HG02571 (cell line): Measurements from ENCODE around the gene TNFRSF14.
"Not testable (repeated sequence)": the region's sequence is repeated elsewhere in the genome, so short reads cannot be mapped to it uniquely, and the experiment has no call there.

ENCODE experiments used
- ATAC-seq: cut with Tn5 transposase; IDR thresholded peaks from one replicate; pipeline ENCODE4 v1.9.1; 2021; ENCODE audit warnings: mild to moderate bottlenecking, moderate library complexity; ENCODE audit not compliant: unreplicated experiment

TNFRSF14 gene

DNA sequence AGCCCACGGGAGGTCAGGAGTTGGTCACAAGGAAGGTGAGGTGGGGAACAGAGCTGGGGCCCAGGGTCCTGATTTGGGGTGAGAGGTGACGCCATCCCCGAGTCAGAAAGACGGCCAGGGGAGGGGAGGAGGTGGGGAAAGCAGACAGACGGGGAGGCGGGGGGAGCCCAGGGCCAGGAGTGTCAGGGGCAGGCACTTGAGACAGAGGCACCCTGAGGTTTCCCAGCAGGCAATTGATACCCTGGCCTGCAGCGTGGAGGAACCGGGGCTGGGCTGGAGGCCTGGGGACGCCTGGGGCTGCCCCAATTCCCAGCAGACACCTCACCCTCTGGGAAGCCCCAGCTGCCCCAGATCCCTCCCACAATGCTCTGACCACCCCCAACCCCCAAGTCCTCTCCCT lies 3.1 kb upstream of the TNFRSF14 start:
- ATAC-seq, result not testable (repeated sequence)

DNA sequence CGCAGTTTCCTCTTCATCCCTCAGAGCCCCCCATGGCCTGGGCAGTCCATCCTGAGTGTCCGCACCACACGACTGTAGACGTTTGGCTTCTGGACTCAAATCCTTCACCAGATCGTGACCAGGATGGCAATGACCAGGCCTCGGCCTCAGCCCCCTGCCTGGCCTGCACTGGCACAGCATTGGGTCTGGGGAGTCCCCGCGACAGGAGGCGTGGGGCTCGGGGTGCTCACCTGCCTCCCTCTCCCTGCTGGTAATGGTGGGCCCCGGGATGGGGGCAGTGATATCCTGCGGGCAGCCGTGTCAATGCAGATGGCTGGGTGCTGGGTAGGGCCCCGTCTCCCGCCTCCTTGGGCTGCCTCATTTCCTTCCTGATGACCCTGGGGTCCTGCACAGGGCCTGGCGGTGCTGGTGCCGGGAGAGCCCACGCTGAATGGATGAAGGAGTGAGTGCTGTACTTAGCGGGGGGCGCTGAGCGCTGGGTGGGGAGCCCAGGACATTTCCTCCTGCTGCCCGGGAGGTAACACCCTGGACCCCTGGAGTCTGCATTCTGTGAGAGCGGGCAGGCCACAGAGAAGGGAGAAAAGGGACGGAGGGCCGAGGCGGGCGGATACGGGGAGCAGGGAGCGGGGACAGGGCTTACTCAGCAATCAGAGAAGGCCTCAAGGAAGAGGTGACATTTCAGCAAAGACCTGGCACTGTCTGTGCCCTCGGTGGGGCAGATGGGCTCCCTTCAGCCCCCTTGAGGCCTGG lies 2.1 kb upstream of the TNFRSF14 start:
- no peak for ATAC-seq

DNA sequence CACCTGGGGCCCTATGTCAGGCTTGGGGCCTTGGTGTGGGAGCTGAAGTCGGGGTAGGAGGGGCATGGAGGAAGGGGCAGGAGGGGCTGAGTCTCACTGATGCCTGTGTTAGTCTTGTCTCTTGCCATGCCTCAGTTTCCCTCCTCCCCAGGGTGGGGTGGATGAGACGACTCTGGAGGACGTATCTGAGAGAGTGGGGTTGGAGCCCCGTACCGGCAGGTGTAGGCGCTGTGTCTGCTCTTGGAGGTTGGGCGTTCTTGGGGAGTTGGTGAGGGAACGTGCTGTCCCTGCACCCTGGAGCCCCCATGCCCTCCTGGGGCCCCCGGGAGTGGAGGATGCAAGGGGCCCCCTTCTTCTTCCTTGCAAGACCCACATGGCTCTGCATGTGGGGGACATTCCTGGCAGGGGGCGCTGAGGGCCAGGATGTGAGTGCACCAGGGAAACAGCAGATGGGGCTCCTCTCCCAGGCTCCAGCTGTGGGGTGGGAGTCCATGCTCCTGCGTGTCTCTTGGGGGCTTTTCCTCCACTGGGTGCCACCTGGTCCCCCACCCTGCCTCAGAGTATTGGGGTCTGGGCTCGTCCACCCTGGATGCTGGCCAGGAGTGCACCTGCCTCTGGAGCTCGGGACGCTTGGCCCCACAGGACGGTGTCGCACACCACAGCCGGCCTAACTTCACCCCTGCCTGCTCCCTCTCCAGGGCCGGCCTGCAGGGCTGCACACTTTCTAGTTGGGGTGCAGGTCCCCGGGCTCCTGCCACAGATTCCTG lies 1.4 kb upstream of the TNFRSF14 start:
- ATAC-seq, result no peak

DNA sequence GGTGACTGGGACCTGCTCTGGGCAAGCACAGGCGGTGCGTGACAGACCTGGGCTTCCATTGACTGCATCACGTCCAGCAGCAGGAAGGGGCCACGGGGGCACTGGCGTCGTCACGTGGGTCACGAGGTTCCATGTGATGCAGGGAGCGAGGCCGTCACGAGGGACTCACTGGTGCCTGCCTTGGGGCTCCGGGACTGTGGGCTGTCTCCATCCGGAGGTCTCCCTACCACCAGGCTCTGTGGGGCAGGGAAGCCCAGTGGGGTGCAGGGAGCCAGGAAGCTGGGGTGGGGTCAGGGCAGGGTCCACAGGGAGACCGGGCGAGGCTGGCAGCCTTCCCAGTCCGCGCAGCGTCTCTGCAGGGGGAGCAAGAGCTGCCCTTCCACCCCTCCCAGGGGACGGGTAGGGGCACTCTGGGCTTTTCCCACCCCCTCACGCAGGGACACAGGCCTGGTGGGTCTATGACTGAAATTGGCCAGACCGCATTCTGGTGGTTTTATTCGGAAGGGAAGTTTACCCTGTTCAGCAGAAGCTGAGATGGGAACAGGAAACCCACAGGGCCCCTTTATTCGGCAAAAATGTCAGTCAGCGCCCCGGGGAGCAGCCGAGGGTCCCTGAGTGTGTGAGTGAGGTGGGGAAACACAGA lies 416 bp upstream of the TNFRSF14 start:
- ATAC-seq, result no peak

DNA sequence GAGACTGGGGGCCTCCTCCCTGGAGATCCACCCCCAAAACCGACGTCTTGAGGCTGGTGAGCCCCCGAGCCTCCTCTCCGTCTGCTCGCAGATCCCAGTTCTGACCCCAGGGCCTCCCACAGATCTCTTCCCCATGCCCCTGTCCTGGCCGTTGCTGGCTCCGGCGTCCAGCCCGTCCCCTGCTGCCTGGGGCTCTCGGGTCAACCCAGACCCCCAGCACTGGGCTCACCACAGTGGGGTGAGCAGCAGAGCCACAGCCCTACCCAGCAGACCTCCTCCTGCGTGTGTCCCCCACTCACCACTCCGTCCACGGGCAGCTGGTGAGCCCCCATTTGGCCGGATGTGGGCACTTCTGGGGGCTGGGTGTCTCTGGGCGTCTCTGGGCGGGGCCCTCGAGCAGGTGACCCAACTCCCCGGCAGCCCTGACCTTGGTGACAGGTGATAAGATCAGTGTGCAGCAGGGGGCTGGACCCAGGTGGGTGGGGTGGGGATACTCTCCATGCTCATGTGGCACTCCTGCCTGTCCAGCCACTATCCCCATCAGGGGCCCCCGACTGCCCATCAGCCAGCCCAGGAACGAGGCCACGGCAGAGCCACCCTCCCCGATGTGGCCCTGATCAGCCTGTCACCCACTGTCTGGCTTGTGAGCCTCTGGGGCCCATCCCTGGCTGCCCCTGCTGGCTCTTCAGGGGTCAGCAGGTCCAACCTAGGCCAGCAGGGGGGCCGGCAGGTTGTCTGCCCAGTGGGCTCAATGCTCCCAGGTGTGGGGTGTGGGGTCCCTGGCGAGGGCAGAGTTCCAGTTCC lies 709 bp downstream of the TNFRSF14 start:
- ATAC-seq, result no peak

DNA sequence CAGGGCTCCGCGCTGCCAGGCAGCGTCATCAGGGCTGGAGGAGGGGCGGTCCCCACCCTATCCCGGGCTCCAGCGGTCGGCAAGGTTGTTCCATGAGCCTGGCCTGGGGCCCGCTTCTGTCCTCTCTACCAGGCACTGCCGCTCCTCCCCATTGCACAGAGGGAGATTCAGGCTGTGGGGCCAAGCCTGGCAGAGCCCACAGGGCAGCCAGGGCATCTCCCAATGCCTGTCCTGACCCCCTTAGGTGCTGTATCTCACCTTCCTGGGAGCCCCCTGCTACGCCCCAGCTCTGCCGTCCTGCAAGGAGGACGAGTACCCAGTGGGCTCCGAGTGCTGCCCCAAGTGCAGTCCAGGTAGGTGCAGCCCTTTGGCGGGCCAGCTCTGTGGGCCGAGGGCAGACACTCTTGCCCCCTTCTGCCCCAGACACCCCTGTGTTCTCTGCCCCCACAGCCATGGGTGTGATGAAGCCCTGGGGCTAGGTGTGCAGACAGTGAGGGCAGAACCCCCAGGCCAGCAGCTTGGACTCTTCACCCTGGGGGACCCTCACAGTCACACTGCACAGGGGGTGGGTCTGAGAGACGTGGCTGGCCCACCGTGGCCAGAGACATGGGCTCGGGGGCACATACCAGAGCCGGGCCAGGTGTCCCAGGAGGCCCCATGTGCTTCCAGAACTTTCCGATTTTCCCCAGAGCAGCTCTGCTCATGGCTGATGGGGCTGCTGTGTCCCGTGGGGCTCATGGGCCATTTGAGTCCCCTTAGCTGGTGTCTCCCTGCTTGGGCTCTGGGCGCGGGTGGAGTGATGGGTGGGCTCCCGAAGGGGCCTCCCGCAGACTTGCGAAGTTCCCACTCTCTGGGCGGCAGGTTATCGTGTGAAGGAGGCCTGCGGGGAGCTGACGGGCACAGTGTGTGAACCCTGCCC lies 1.6 kb downstream of the TNFRSF14 start:
- ATAC-seq, result no peak

DNA sequence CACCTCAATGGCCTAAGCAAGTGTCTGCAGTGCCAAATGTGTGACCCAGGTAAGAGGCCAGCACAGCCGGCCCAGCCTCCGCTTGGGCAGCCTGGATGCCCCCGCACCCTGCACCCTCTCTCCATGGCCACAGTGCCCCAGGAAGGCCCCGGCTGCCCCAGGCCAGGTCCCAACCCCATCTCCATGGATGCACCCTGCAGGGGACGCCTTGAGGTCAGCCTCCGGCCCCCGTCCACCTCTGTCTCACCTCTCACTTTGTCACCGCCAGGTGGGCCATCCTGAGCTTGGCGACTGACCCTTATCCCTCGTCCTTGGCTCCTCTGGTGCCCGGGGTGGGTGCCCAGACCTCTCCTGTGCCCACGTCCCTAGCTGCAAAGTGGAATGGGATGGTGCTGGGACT lies 2.2 kb downstream of the TNFRSF14 start:
- ATAC-seq, result no peak

DNA sequence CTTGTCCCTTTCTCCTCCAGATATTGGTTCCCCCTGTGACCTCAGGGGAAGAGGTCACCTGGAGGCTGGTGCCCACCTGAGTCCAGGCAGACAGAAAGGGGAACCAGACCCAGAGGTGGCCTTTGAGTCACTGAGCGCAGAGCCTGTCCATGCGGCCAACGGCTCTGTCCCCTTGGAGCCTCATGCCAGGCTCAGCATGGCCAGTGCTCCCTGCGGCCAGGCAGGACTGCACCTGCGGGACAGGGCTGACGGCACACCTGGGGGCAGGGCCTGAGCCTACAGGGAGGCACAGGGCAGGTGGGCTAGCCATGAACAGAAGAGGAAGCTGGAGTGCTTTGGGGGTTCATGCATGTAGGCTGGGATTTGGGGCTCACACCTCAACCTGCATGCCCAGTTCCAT lies 2.7 kb downstream of the TNFRSF14 start:
- no peak for ATAC-seq

DNA sequence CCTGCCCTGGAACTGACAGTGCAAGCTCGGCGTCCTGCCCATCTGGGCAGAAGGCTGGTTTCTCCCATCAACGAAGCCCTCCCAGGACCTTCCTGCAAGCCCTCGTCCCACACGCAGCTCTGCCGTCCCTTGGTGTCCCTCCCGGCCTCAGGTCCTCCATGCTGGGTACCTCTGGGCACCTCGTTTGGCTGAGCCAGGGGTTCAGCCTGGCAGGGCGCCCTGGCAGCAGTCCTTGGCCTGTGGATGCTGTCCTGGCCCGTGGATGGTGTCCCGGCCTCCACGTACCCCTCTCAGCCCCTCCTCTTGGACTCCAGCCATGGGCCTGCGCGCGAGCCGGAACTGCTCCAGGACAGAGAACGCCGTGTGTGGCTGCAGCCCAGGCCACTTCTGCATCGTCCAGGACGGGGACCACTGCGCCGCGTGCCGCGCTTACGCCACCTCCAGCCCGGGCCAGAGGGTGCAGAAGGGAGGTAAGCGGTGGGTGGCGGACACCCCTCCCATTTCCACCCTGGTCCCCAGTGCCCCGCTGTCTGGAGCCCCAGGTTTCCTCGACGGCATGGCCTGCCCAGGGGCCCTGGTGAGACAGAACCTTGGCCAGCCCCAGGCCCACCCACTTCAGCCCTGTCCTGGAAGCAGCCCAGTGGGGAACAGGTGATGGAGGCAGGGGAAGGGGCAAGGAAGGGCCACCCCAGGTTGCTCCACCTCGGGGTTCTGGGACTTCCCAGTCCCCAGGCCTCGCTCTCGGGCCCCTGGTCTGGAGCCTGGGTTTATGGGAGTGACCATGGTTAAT lies 3.5 kb downstream of the TNFRSF14 start:
- no peak for ATAC-seq

DNA sequence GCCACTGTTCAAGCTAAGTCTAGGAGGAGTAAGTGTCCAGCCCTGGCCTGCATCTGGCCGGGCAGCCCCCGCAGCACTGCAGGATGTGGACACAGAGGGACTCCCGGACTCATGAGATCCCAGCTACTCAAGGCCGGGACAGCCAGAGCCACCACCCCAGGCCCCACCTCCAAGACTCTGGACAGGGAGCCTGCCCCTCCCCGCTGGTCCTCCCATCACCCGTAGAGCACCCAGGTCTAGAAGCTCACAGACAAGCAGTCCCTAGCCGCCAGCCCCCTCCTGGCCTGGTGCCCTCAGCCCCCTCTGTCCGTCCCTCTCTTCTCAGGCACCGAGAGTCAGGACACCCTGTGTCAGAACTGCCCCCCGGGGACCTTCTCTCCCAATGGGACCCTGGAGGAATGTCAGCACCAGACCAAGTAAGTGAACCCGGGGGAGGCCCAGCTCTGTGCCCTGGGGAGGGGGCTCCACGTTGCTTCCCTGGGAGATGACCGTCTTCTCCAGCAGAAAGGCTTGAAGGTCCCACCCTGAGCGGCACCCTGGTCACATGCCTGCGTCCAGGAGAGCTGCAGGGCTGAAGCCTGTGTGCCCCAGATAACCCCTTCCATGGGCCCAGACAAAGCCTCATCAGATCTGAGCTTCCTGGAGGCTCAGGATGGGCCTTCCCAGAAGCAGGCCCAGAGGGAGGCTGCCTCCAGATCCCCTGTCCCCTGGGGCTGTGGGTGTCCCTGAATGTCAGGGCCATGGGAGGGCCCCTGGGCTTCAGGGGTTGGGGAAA lies 4.3 kb downstream of the TNFRSF14 start:
- ATAC-seq, result no peak

DNA sequence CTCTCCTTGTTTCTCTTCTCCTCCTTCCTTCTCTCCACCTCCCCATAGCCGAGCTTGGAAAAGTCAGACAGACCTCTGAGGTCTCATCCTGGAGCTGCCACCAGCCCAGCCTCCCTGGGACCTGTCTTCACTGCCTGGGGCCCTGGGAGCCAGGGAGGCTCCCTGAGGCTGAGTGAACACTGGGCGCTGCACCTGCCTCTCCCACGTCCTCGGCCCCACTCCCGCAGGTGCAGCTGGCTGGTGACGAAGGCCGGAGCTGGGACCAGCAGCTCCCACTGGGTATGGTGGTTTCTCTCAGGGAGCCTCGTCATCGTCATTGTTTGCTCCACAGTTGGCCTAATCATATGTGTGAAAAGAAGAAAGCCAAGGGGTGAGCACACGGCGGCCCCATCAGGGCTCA lies 5.3 kb downstream of the TNFRSF14 start:
- ATAC-seq, result no peak

DNA sequence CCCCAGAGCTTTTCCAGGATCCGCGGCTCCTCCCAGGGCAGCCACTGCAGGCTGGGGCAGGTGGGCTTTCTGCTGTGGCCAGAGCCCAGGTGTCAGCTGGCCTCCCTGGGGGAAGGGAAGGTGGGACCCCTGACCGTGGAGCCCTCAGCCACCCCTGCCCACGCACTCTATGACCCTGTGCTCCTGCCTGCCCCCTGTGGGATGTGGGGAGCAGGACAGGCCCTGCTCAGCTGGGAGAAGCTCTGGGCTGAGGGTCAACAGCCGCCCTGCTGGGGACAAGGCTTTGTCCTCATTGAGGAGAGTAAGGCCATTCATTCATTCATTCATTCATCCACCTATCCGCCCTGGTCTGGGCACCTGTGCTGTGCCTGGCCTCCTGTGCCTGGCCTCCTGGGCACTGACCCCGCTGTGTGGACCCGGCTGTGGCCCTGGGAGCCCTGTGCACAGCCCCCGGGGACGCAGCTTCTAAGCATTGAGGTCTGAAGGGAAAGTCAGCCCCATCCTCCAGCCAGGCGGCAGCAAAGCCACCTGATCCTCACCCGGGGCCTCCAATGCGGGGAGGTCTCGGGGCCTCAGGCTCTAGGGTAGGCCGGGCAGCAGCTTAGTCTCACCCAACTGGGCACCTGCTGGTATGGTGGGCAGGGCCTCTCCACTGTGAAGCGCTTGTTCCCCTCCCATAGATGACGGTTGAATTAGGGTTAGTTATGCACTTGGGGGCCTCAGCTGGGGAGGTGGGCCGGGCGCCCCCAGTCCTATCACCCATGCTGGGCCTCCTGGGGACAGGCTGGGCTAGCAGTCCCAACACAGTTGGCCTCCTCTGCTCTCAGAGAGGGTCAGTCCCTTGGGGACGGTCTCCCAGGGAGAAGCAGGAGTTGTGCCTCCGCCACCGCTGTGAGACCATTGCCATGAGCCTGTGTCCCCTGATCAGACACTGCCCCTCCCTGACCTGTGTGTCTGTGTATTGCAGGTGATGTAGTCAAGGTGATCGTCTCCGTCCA lies 6.0 kb downstream of the TNFRSF14 start:
- ATAC-seq, result no peak

DNA sequence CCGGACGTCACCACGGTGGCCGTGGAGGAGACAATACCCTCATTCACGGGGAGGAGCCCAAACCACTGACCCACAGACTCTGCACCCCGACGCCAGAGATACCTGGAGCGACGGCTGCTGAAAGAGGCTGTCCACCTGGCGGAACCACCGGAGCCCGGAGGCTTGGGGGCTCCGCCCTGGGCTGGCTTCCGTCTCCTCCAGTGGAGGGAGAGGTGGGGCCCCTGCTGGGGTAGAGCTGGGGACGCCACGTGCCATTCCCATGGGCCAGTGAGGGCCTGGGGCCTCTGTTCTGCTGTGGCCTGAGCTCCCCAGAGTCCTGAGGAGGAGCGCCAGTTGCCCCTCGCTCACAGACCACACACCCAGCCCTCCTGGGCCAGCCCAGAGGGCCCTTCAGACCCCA lies 7.0 kb downstream of the TNFRSF14 start:
- ATAC-seq, result no peak

DNA sequence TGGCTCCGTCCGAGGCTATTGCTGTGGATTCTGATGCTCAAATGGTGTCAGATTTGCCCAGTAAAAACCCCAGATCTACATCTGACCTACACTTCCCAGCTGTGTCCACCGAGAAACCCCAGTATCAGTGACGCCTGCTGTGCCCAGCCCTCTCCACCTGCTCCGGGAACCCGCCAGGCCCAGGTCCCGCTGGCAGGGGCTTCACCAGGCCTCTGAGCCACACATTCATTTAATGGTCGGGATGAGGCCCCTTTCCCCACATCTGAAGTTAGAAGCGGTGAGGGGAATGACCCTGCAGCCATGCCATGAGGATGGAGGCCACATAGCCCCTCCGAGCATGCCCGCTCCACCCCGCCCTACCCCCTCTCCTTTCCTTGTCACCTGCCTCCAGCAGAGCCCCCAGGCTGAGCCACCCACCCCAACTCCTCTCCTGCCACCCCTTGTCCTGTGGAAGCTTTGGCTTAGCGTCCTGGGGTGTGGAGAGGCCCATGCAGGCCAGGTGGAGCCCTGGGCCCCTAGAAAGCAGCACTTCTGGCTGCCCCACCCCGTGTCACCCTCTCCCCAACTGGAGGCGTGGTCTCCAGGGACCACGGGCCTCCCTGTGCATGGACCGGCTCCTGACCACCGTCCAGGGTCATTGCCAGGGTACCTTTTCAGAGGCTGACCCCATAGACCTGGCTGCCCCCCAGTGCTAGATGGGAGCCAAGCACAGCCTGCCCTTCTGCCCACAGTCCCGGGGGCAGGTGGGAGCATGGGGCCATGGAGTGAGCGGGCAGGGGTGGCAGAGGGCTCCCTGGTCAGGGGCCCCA lies 8.0 kb downstream of the TNFRSF14 start:
- no peak for ATAC-seq

DNA sequence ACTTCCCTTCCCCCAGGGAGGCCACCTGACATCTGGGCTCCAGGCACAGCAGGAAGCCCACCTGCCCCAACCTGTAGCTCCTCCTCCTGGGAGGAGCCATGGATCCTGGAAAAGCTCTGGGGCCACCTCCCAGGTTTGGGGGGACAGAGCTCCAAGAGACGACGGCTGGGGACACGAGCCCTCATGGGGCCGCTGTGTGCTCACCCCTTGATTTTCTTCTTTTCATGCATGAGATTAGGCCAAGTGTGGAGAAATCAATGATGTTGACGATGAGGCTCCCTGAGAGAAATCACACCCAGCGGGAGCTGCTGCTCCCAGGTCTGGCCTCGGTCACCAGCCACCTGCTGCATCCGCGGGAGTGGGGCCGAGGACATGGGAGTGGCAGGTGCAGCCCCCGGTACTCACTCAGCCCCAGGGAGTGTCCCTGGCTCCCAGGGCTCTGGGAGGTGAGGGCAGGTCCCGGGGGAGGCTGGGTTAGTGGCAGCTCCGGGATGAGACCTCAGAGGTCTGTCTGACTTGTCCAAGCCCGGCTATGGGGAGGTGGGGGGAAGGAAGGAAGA lies 8.7 kb downstream of the TNFRSF14 start:
- no peak for ATAC-seq
